GM10847 (cell line): ENCODE results near the gene LAMB2.

Experiments used
- POLR2A ChIP-seq: IDR thresholded peaks from 2 replicates; pipeline ENCODE4 v1.6.1; 2011; ENCODE audit not compliant: insufficient read length; ENCODE audit errors: extremely low read depth

LAMB2 gene

DNA sequence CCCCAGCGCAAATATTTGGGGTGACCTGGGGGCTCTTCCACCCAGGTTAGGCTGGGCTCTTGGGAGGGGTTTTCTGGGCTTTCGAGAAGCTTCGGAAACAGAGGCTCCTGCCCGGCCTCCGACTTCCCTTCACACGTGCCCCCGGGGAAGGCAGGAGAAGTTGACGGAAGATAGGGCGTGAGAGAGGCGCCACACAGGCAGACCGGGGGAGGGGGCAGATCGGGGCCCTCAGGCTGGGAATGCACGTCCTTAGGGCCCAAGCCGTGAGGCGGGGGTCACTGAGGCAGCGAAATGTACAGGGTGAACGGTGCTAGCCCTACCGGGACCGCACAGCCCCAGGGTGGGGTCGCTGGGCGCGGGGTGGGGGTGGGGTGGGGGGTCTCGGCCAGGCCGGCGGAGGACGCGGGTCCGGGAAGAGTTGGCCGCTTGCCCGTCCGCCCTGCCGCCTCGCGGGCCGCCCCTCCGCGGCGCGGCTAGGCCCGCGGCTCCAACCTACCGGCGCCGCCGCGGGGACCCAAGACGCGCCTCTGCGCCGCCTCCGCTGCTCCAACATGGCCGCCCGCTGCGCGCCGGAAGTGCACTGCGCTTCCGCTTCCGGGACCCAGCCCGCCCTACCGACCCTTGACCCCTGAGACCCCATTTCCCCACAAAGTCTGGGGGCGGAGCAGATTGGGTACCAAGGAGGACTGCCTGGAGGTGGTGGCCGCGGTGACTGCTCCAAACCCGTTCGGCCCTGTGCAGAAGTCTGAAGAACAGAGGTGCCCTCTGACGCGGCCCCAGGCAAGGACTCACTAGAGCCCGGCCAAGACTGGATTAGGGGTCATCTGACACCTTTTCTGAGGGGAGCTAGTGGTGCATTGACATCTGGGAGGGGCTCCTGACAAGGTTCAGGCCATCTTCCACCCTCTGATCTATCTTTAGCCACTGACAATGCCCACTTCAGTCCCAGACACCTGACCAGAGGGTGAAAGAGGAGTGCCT is 33.2 kb upstream of the LAMB2 start, which contains the start of gene CCDC71:
CCDC71 (minus strand) TSS at position 561 of the 981 bp plus-strand sequence. CDS start 2,123 bp downstream, outside the sequence.
- peak; percentile 74 for TF ChIP-seq POLR2A

GRCh38 chr3:49164983-49165720 is 32.3 kb upstream of the LAMB2 start:
- no peak for TF ChIP-seq POLR2A

GRCh38 chr3:49163609-49164008 is 30.8 kb upstream of the LAMB2 start:
- no peak for TF ChIP-seq POLR2A

DNA sequence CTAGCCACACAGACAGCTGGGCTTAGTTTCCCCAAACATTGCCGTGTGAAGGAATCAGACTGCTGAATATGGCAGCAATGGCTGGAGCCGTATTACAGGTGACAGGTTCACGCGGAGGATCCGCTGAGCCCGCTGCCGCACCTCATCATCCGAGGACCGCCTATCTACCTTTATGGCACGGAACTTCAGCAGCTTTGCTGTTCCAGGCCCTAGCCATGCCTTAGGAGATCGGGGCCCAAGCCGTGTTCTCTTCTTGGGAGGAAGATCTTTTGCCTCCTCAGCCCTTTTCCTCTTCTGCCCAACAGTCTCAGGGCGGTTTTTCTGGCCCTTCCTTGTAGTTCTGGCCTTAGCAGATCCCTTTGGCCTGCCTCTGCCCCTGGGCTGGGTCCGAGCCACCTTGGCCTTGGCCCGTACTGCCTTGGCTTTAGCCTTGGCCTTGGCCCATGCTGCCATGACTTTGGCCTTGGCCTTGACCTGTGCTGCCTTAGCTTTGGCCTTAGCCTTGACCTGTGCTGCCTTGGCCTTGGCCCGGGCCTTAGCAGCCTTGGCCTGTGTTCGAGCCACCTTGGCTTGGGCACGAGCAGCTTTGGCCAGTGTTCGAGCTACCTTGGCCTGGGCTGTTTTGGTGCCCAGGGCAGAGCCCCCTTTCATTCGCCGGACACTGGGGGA is 30.0 kb upstream of the LAMB2 start:
- no peak for TF ChIP-seq POLR2A

- no peak for TF ChIP-seq POLR2A
Measured at GRCh38 chr3:49161808-49162530, 29.1 kb upstream of the LAMB2 start.

DNA sequence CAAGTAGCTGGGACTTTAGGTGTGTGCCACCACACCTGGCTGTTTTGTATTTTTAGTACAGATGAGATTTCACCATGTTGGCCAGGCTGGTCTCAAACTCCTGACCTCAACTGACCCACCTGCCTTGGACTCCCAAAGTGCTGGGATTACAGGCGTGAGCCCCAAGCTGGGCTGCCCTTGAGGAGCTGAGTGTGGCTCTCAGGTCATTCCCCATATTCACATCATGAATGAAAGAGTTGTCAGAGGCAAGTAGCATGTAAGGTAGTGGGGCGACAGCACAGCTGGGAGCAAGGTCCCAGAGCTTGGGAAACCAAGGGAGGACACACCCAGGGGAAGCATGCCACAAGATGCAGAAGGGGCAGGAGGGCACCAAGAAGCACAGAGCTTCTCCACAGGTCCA is 28.3 kb upstream of the LAMB2 start:
- TF ChIP-seq POLR2A: no peak

DNA sequence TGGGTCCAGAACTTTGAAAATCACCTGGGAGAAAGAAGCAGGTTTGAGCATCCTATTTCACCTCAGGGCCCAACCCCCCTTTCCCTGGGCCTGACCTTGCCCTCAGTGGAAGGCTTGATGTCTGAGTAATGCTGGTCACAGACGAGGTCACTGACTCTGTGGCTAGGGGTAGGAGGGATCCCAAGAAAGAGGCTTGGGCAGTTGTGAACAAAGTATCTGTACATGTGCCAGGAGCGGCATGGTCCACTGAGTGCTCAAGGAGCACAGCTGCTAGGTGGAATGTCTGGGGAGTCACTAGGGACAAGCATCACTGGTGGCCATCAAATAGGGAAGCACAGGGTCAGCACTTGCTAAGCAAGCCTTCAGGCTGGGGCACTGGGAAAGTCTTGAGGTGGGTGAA is 25.9 kb upstream of the LAMB2 start:
- TF ChIP-seq POLR2A: no peak

- TF ChIP-seq POLR2A: no peak
Measured at GRCh38 chr3:49158103-49158709, 25.4 kb upstream of the LAMB2 start.

GRCh38 chr3:49157289-49157688 is 24.4 kb upstream of the LAMB2 start:
- TF ChIP-seq POLR2A: no peak

DNA sequence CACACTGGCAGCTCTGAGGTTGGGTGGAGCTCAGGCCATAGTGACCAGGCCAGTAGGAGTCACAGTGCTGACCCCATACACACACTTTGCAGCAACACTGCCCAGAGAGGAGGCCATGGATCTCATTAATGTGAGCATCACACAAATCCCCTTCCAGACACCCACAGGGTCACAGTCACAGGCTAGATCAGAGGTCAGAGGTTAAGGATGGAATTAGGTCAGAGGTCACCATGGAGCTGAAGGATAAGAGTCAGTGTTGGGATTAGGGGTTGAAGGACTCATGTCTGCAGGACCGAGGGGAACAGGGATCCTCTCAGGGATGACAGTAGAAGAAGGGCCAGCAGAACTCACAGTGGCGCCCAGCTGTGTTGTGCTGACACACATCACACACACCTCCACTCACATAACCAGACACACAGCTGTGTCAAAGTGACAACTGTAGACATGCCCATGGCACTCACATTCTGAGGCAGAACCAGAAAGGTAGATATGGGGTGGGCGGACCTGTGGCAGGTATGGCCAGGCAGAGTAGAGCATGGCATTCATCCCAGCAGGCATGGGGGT is 20.6 kb upstream of the LAMB2 start:
- TF ChIP-seq POLR2A: no peak

DNA sequence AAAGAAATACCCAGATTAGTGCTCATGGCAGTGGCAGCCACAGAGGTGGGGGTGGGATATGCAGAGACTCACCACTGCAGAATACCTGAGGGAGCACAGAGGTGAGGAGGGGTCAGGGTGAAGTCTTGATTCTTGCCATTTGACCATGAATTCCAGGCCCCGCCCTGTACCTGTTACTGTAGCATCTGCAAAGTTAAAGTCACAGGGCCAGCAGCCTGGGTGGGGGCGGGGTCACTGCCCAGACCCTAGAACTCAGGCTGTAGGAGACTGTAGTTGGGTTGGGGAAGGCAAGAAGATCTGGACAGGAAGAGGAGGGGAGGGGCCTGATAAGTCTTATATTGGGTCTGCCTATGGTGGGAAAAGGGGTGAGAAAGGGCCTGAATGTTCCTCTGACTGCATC is 18.8 kb upstream of the LAMB2 start:
- TF ChIP-seq POLR2A: no peak

GRCh38 chr3:49148159-49148558 is 15.3 kb upstream of the LAMB2 start:
- no peak for TF ChIP-seq POLR2A

GRCh38 chr3:49140080-49140479 is 7.2 kb upstream of the LAMB2 start:
- TF ChIP-seq POLR2A: no peak

DNA sequence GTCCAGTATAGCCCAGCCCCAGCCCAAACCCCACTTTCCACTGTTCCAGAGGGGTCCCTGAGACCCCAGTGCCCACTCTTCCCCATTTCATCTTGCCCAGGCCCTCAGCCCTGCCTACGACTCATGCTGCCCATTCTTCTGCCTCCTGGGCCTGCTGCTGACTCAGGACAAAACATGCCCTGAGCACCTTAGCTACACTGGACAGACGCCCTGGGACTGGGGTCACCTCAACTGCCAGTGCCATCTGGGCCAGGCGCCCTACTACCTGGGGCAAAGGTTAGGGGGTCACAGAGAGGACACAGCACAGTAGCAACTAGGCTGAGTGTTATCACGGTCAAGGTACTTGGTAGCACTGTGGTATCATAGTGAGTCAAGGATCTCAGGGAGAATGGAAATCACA is 2.6 kb upstream of the LAMB2 start:
- TF ChIP-seq POLR2A: no peak
